Measurements from ENCODE around the gene USP46.

DNA sequence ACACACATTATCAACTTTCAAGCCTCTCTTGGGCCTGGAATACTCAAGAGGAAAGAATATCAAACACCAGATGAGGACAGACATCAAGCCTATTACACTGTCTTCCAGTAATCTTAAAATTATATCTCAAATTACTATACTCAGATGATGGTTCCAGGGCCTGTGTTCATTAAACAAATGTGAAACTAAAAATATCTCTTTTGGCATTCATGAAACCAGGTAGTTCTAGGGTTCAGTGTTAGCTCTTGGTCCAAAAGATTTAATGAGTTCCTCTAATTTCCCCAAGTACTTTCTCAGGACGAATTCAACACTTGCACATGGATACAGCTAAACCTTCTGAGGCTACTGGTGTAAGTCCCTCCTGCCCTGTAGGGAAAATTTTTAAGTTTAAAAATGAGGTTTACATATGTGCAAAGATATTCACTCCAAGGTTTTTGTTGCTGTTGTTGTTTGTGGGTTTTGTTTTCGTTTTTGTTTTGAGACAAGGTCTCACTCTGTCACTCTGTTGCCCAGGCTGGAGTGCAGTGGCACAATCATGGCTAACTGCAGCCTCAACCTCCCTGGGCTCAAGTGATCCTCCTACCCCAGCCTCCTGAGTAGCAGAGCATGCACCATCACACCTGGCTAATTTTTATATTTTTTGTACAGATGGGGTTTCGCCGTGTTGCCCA lies 79.4 kb downstream of the USP46 start:
- TF ChIP-seq, protein P1, sequence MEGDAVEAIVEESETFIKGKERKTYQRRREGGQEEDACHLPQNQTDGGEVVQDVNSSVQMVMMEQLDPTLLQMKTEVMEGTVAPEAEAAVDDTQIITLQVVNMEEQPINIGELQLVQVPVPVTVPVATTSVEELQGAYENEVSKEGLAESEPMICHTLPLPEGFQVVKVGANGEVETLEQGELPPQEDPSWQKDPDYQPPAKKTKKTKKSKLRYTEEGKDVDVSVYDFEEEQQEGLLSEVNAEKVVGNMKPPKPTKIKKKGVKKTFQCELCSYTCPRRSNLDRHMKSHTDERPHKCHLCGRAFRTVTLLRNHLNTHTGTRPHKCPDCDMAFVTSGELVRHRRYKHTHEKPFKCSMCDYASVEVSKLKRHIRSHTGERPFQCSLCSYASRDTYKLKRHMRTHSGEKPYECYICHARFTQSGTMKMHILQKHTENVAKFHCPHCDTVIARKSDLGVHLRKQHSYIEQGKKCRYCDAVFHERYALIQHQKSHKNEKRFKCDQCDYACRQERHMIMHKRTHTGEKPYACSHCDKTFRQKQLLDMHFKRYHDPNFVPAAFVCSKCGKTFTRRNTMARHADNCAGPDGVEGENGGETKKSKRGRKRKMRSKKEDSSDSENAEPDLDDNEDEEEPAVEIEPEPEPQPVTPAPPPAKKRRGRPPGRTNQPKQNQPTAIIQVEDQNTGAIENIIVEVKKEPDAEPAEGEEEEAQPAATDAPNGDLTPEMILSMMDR (IDR thresholded peaks at IDR 0.05): no peak
- TF ChIP-seq POLR2A (IDR thresholded peaks at IDR 0.05): no peak

All from Peyer's patch (tissue), 4 donors.